Femur (tissue), 1 donor: Measurements from ENCODE around the gene P4HTM.
A peak's percentile ranks its signal among the peaks of the same experiment; 100 is the strongest.

Experiments used
- DNase-seq: peaks from one replicate; pipeline ENCODE4 v3.0.0-alpha.2; 2017

P4HTM gene

GRCh38 chr3:48989796-48990635 is at the start of gene P4HTM:
P4HTM (plus strand) TSS chr3:48990241; CDS start chr3:48990257, 16 bp downstream.
- DNase-seq, result peak; percentile 94

- no peak for DNase-seq
These were observed 44.6 kb upstream of the P4HTM start for GRCh38 chr3:48945432-48945831.

- no peak for DNase-seq
These were observed 44.0 kb upstream of the P4HTM start for GRCh38 chr3:48945891-48946549.

- no peak for DNase-seq
These were observed 40.7 kb upstream of the P4HTM start for GRCh38 chr3:48949376-48949717.

GRCh38 chr3:48950051-48950450 is 40.0 kb upstream of the P4HTM start:
- DNase-seq, result no peak

GRCh38 chr3:48951764-48952163 is 38.3 kb upstream of the P4HTM start:
- DNase-seq, result no peak

- DNase-seq, result no peak
These were observed 37.4 kb upstream of the P4HTM start for GRCh38 chr3:48952510-48953118.

- DNase-seq, result no peak
These were observed 32.9 kb upstream of the P4HTM start for GRCh38 chr3:48957006-48957705.

GRCh38 chr3:48960841-48961413 is 29.1 kb upstream of the P4HTM start:
- peak; percentile 30 for DNase-seq

GRCh38 chr3:48962340-48962739 is 27.7 kb upstream of the P4HTM start:
- no peak for DNase-seq

GRCh38 chr3:48962939-48963338 is 27.1 kb upstream of the P4HTM start:
- no peak for DNase-seq

GRCh38 chr3:48963591-48963990 is 26.4 kb upstream of the P4HTM start:
- no peak for DNase-seq

- DNase-seq, result no peak
These were observed 23.7 kb upstream of the P4HTM start for GRCh38 chr3:48966367-48966766.

- peak; percentile 31 for DNase-seq
These were observed 23.1 kb upstream of the P4HTM start for GRCh38 chr3:48966876-48967361.

GRCh38 chr3:48970586-48970985 is 19.5 kb upstream of the P4HTM start:
- no peak for DNase-seq

- DNase-seq, result no peak
These were observed 15.8 kb upstream of the P4HTM start for GRCh38 chr3:48974076-48974864.

- DNase-seq, result no peak
These were observed 10.6 kb upstream of the P4HTM start for GRCh38 chr3:48979451-48979850.

- no peak for DNase-seq
These were observed 9.7 kb upstream of the P4HTM start for GRCh38 chr3:48980295-48980694.

GRCh38 chr3:48982016-48982415 is 8.0 kb upstream of the P4HTM start:
- no peak for DNase-seq

GRCh38 chr3:48982686-48983085 is 7.4 kb upstream of the P4HTM start:
- DNase-seq, result no peak

GRCh38 chr3:48983096-48983495 is 6.9 kb upstream of the P4HTM start:
- DNase-seq, result no peak

- no peak for DNase-seq
These were observed 5.4 kb upstream of the P4HTM start for GRCh38 chr3:48984663-48985062.
